ENCODE data around the gene GALNTL6. TPM values are rescaled to one million over a fixed set of nuclear protein-coding genes. Genes with fewer than 3 reads are reported as not detected.

The GALNTL6 gene
- total and polyA plus RNA-seq, 2 of the 4 experiments (the other 2 are of a cell fraction) = under 0.01 TPM; not detected in 1

- H2AK5ac ChIP-seq (ENCODE audit: low read depth, low read length) = no peak overlapping the region
- no peak overlapping the region for H2BK5ac ChIP-seq (ENCODE audit: low read depth, low read length, poor library complexity, severe bottlenecking)
- BruUV-seq (replicated peaks) = no TSS peak
- H4K20me1 ChIP-seq (ENCODE audit: insufficient read depth, low read length) = no peaks in the 10 kb centered on the region
- 80% methylated on average over 1 of the region's 5 CpGs; no CpG with 5 or more reads in 1 of the 2 experiments for WGBS, 2 experiments (ENCODE audit: extremely low coverage in 2 of 2, insufficient read length in 1 of 2)
- no peak overlapping the region for H3K18ac ChIP-seq (ENCODE audit: low read depth, low read length)
- no peak overlapping the region for H4K5ac ChIP-seq (ENCODE audit: low read depth, low read length)
- DNase-seq (no peak), ATAC-seq (ENCODE audit: low read depth) (no peak)
- H3K27ac ChIP-seq (ENCODE audit: insufficient read depth, low read length) = no peak overlapping the region
- H4K8ac ChIP-seq (ENCODE audit: low read depth in 2 of 2, low read length in 2 of 2) = no peak overlapping the region
- dilution Hi-C loops (cut with HindIII; ENCODE audit: low sequenced_read_pairs, unreplicated experiment) (no loop called here), in situ Hi-C loops (cut with MboI; ENCODE audit: low sequenced_read_pairs) (no loop called here), intact Hi-C loops (cut with micrococcal nuclease) (no loop called here)
- no peak overlapping the region for H2AFZ ChIP-seq (replicated peaks; ENCODE audit: low read length, poor library complexity)
- H2AK9ac ChIP-seq (replicated peaks; ENCODE audit: low read depth, low read length, poor library complexity) = no peak overlapping the region
- no peaks in the 10 kb centered on the region for H3K36me3 ChIP-seq (ENCODE audit: control insufficient read depth, insufficient read depth, low read length)
- H3K9me3 ChIP-seq (ENCODE audit: control insufficient read depth, insufficient read depth, low read length) = peaks cover 1% of the 10 kb centered on the region
- TF ChIP-seq SMC3 (IDR thresholded peaks at IDR 0.05; ENCODE audit: low read depth, low read length) (no peak), USF2 (IDR thresholded peaks at IDR 0.05; ENCODE audit: low read depth, low read length) (no peak)
- no peak overlapping the region for H3K14ac ChIP-seq (replicated peaks; ENCODE audit: low read depth, low read length)
- no peak overlapping the region for H3K4me3 ChIP-seq (ENCODE audit: insufficient read depth, low read depth, low read length)
- H2BK120ac ChIP-seq (ENCODE audit: low read depth, low read length) = no peak overlapping the region
- no peak overlapping the region for H2BK20ac ChIP-seq (ENCODE audit: low read depth, low read length)
- no peaks in the 10 kb centered on the region for H3K79me1 ChIP-seq (ENCODE audit: low read depth in 1 of 2, low read length in 2 of 2)
- H3K4ac ChIP-seq (ENCODE audit: low read depth, low read length) = no peak overlapping the region
- H3K9me1 ChIP-seq (ENCODE audit: insufficient read depth, low read length) = no peaks in the 10 kb centered on the region
- H3K9ac ChIP-seq (ENCODE audit: low read depth, low read length) = no peak overlapping the region
- CTCF ChIA-PET = interaction anchor here (0.6 to 1.1 kb wide), 3 partner anchors 10 to 269 kb away, joined by 3 to 8 read pairs (median 3); no protein-coding TSS in a partner anchor
- H3K27me3 ChIP-seq (ENCODE audit: control insufficient read depth, insufficient read depth, low read length) = no peaks in the 10 kb centered on the region
- H3K56ac ChIP-seq (ENCODE audit: extremely low read depth, insufficient read depth, low read length) = no peak overlapping the region
- no peak overlapping the region for H2BK15ac ChIP-seq (ENCODE audit: low read depth, low read length)
- H3K23ac ChIP-seq (ENCODE audit: low read depth, low read length) = no peak overlapping the region
- no peak overlapping the region; the same call in 1 of the 2 replicates for H4K91ac ChIP-seq (ENCODE audit: insufficient read depth, low read depth, low read length)
- peaks cover 4% of the 10 kb centered on the region; the same call in 1 of the 2 replicates for H3K4me1 ChIP-seq (ENCODE audit: control insufficient read depth, insufficient read depth, low read length)
- POLR2A ChIA-PET (ENCODE audit: unreplicated experiment) = no interaction called here
- H3K4me2 ChIP-seq (ENCODE audit: low read depth, low read length) = no peak overlapping the region
Observed at GRCh38 chr4:172992648-172993378, 1179.6 kb downstream of the GALNTL6 start.
